ENCODE measurements around the gene PSMB11.

Gene PSMB11

DNA sequence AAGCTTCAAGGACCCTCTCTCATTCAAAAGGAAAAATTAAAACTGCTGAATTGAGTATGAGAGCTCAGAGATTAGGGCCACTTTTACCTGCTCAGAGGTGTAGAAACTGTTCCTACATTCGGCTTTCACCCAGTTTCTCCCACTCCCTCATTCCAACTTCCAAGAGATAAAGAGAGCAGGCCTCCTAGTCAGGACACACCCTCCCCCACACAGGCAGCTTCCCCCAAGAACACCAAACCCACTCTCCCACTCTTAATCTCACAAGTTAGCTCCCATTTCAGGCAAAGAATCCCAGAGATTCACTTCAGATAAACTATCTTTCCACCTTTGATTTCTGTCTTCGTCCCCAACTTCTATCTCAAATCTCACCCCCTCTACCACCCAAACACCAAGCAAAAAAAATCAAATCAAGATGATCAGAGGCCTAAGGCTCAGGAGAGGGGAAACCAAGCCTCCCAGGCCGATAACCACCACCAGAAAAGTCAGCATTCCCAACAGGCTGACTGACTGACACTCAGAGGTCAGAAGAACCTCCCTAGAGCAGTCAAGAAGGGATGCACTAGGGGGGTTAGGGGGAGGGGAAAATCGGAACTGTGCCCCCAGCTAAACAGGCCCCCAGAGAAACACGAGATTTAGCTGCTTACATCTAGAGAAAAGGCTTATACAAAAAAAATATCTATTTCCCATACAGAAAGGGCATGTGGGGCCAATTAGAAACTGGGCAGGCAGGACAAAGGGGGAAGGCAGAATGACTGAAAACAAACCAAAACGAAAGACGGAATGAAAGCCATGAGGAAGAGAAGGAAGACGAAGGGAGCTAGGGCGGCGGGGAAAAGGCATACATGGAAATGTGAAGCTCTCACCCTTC, 28.5 kb downstream of the PSMB11 start:
- TF ChIP-seq REST (IDR thresholded peaks at IDR 0.05; ENCODE audit: insufficient read depth in 1 of 2, low read depth in 2 of 2, low read length in 2 of 2): no peak
- TF ChIP-seq POLR2AphosphoS5 (IDR thresholded peaks at IDR 0.05; ENCODE audit: low read depth, low read length): no peak
- no peak for TF ChIP-seq SIN3A (IDR thresholded peaks at IDR 0.05; ENCODE audit: borderline replicate concordance, insufficient read depth, low read length)
- TF ChIP-seq FOXP2 (optimal IDR thresholded peaks at IDR 0.05; ENCODE audit: borderline replicate concordance, extremely low read depth, extremely low read length, insufficient read depth): no peak
- TF ChIP-seq TAF1 (IDR thresholded peaks at IDR 0.05; ENCODE audit: borderline replicate concordance, insufficient read depth, low read length): no peak

- TF ChIP-seq POLR2AphosphoS5 (IDR thresholded peaks at IDR 0.05; ENCODE audit: low read depth, low read length): peak; percentile 80
- TF ChIP-seq SIN3A (IDR thresholded peaks at IDR 0.05; ENCODE audit: borderline replicate concordance, insufficient read depth, low read length): 0 out of 2 replicates have a peak, but pooled peaks have one; percentile 43
- TF ChIP-seq FOXP2 (optimal IDR thresholded peaks at IDR 0.05; ENCODE audit: borderline replicate concordance, extremely low read depth, extremely low read length, insufficient read depth): no peak
- peak; percentile 90; the same call in 1 of the 2 replicates for TF ChIP-seq TAF1 (IDR thresholded peaks at IDR 0.05; ENCODE audit: borderline replicate concordance, insufficient read depth, low read length)
These were observed 29.4 kb downstream of the PSMB11 start for GRCh38 chr14:23071244-23071920.

GRCh38 chr14:23071921-23072539, 30.0 kb downstream of the PSMB11 start:
- TF ChIP-seq REST (IDR thresholded peaks at IDR 0.05; ENCODE audit: insufficient read depth in 1 of 2, low read depth in 2 of 2, low read length in 2 of 2) (no peak), POLR2AphosphoS5 (IDR thresholded peaks at IDR 0.05; ENCODE audit: low read depth, low read length) (no peak), TAF1 (IDR thresholded peaks at IDR 0.05; ENCODE audit: borderline replicate concordance, insufficient read depth, low read length) (no peak), SIN3A (IDR thresholded peaks at IDR 0.05; ENCODE audit: borderline replicate concordance, insufficient read depth, low read length) (no peak), FOXP2 (optimal IDR thresholded peaks at IDR 0.05; ENCODE audit: borderline replicate concordance, extremely low read depth, extremely low read length, insufficient read depth) (no peak)

DNA sequence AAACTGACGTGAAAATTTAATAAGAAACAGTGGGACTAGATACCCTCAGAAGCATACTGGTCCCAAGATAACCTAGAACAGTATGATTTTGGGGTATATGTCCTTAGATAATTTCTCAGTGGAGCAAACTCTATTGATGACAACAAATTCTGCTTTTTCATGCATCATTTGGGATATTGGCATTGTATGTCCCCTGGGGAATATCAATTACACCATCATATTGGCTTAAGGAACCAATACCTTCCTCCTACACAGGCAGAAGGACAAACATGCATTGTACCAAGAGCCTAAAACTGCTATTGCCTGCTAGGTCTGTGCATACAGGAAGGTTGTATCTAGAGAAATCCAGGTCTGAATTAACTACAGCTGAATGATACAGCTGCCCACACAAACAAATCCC, 32.9 kb downstream of the PSMB11 start:
- no peak for TF ChIP-seq TAF1 (IDR thresholded peaks at IDR 0.05; ENCODE audit: borderline replicate concordance, insufficient read depth, low read length)
- no peak for TF ChIP-seq POLR2AphosphoS5 (IDR thresholded peaks at IDR 0.05; ENCODE audit: low read depth, low read length)
- TF ChIP-seq SIN3A (IDR thresholded peaks at IDR 0.05; ENCODE audit: borderline replicate concordance, insufficient read depth, low read length): no peak
- TF ChIP-seq FOXP2 (optimal IDR thresholded peaks at IDR 0.05; ENCODE audit: borderline replicate concordance, extremely low read depth, extremely low read length, insufficient read depth): no peak
- TF ChIP-seq REST (IDR thresholded peaks at IDR 0.05; ENCODE audit: insufficient read depth in 1 of 2, low read depth in 2 of 2, low read length in 2 of 2): no peak

DNA sequence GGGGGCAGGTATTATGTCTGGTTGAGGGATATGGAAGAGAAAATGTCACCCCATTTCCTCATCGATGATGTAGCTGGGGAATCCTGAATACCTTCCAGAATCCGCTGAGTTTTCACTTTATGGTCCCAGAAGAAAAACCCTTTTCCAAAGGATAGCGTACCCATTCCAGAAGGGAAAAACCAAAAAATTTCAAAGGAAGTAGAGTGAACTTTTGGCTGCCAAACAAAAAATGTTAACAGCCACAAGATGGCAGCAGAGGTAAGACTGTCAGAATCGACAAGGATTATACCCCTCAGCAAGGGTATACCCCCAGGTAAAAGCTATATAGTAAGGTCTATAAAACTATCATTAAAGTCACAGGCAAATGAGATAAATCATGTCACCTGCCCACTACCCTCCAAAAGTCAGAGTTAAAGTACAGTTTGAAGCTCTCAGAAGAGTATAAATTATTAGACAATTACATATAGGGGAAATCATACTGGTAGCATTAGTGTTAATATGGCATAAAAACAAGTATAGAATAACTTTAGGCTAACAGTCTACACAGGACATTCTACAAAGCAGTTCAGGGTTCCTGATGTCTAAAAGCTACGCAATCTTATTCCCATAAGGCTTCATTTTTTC, 34.9 kb downstream of the PSMB11 start:
- TF ChIP-seq TAF1 (IDR thresholded peaks at IDR 0.05; ENCODE audit: borderline replicate concordance, insufficient read depth, low read length) (no peak), REST (IDR thresholded peaks at IDR 0.05; ENCODE audit: insufficient read depth in 1 of 2, low read depth in 2 of 2, low read length in 2 of 2) (no peak), POLR2AphosphoS5 (IDR thresholded peaks at IDR 0.05; ENCODE audit: low read depth, low read length) (no peak), SIN3A (IDR thresholded peaks at IDR 0.05; ENCODE audit: borderline replicate concordance, insufficient read depth, low read length) (no peak), FOXP2 (optimal IDR thresholded peaks at IDR 0.05; ENCODE audit: borderline replicate concordance, extremely low read depth, extremely low read length, insufficient read depth) (no peak)
